Anterior cingulate cortex (tissue), 58 donors: ENCODE results near the gene ZNF260.
"Not testable (repeated sequence)": the region's sequence is repeated elsewhere in the genome, so short reads cannot be mapped to it uniquely, and the experiment has no call there.

ENCODE experiments used
- DNase-seq, 58 donors: peaks; one replicate each; lab custom pipeline; 2025; lab: John Stamatoyannopoulos, UW

ZNF260 gene

DNA sequence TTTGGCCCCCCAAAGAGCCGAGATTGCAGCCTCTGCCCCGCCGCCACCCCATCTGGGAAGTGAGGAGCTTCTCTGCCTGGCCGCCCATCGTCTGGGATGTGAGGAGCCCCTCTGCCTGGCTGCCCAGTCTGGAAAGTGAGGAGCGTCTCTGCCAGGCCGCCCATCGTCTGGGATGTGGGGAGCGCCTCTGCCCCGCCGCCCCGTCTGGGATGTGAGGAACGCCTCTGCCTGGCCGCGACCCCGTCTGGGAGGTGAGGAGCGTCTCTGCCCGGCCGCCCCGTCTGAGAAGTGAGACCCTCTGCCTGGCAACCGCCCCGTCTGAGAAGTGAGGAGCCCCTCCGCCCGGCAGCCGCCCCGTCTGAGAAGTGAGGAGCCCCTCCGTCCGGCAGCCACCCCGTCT lies 37.2 kb downstream of the ZNF260 start:
- not testable (repeated sequence) for DNase-seq

DNA sequence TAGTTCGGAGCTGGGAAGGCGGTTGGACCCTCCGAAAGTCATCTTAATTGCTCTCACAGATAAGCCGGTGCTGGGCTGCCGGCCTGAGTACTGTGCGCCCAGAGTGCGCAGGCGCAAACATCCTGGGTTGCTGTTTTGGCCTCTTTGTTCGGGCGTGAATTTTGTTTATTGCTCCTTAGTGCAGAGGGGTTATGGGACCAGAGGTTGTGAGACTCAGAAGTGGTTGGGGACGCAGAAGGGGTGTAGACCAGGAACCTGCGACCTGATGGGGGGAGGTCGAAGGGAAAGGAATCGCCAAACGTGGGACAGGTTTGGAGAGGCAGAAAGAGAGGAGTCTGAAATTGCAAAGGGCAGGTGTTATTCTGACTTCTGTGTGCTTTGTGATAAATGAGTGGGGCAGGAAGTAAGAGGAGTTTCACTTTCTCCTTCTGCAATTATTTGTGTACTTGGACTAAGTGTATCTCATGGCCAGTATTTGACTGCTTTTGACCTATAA lies 38.1 kb downstream of the ZNF260 start:
- DNase-seq = peak in 7 of 58 donors; percentile 67 to 85 (median 83)

DNA sequence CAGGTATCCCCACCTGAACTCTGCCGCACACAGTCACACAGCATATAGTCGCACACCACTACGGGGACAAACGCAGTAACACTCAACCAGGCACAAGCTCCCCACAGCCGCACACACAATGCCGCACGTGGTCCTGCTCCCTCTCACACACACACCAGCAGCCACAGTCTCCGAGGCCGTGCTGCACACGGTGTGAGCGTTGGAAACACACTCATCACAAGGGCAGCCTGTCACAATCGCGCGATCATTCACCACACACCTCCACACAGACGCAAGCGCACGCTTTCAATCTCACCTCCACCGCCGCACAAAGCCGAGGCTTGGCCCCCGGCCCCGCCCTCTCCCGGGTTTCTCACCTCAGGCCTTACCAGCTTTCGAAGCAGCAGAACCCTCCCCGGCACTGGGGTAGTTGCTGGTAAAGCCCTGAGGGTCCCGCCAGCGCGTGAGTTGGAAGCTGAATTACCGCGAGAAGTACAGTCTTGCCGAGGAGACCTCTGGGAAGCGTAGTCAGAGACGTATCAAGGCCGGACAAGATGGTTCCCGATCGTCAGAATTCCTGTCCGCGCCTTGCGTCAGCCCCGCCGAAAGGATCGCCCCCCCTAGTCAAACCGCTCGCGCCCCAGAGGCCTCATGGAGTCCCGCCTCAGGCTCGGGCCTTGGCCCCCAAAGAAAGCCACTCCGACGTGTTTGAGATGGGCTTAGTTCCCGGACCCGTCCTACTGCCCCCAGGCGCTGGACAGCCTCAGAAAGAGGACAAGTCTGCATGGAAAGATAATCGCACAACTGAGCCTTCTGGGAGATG lies 38.8 kb downstream of the ZNF260 start, which contains the start of gene ZNF566:
Gene ZNF566, minus strand, starts transcription at position 444 of the 802 bp plus-strand sequence. CDS start 13,004 bp downstream, outside the sequence.
- DNase-seq = peak; percentile 47 to 98 (median 90)

DNA sequence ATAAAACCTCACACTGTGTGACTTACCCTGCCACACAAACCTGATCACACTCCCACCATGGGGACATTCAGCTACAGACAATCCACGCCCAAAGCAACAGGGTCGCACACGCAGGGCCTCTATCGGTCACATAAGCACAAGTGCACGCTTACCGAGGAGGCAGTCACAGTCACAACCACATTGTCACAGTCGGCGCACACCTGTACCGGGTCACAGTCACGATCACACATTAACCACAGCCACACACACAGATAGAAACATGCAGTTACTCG lies 39.3 kb downstream of the ZNF260 start:
- DNase-seq = peak in 14 of 58 donors; percentile 11 to 53 (median 30)

DNA sequence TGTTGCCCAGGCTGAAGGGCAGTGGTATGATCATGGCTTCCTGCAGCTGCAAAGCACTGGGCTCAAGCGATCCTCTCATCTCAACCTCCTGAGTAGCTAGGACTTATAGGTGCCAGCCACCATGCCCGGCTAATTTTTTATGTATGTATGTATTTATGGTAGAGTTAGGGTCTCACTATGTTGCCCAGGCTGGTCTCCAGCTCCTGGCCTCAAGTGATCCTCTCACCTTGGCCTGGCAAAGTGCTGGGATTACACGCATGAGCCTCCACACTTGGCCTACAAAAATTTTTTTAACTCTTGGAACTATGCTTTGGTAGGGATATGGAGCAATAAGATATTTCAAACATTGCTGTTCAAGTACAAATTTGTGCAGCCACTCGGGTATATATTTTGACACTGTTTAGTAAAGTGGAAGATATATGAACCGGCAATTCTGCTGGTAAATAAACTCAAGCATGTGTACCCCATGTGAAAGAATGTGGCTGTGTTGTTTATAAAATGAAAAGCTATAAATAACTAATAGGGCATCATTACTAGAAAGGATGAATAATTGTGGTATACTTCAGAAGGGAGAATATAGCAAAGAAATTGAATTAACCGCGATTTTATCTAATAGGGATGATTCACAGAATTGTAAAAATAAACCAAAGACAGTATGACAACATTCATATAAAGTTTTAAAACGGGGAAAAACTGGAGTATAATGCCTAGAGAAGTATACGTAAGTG lies 39.8 kb downstream of the ZNF260 start:
- DNase-seq = no peak

DNA sequence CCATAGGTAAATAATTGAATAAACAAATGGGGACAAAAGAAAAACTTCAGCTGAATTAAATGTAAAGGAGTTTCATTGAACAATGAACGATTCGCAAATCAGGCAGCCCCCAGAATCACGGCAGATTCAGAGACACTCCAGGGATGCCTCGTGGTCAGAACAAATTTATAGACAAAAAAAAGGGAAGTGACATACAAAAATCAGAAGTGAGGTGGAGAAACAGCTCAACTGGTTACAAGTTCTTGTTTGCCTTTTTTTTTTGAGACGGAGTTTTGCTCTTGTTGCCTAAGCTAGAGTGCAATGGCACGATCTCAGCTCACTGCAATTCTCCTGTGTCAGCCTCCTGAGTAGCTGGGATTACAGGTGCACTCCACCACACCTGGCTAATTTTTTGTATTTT lies 44.4 kb downstream of the ZNF260 start:
- no peak for DNase-seq

DNA sequence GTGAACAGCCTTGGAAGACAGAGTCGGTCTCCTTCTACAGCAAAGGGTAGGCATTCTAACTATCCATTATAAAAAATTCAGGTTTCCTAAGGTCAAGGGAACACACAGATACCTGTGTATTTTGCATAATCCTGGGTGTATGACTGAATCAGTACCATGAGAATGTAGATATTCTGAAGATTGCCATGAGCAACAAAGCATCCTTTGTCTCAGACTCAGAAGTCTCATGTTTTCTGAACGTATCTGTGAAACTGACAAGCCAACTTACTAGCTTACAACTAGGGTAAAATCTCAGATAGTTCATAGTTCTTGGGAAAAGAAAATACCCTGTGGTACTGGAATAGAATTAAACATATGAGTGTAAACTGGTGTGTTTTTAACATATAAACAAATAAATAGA lies 45.2 kb downstream of the ZNF260 start:
- no peak for DNase-seq
